ENCODE measurements around the gene FAM98B. TPM values are rescaled to one million over a fixed set of nuclear protein-coding genes. Genes with fewer than 3 reads are reported as not detected.

The FAM98B gene
- total RNA-seq: 6.3 TPM
- 15.4 TPM for polyA plus RNA-seq
- long read RNA-seq, donor 1: 0 reads
- long read RNA-seq, donor 2: 0 reads
- long read RNA-seq, donor 3, full-length matches to known transcripts: 10 of 43 reads
- long read RNA-seq, donor 3, partial matches to known transcripts: 26 of 43 reads
- long read RNA-seq, donor 3, other reads (novel, unspliced or antisense): 7 of 43 reads
- long read RNA-seq, donor 4, full-length matches to known transcripts: 3 of 8 reads
- long read RNA-seq, donor 4, partial matches to known transcripts: 5 of 8 reads
- long read RNA-seq, donor 4, other reads (novel, unspliced or antisense): 0 of 8 reads
- long read RNA-seq, donor 5, full-length matches to known transcripts: 5 of 18 reads
- long read RNA-seq, donor 5, partial matches to known transcripts: 13 of 18 reads
- long read RNA-seq, donor 5, other reads (novel, unspliced or antisense): 0 of 18 reads
- long read RNA-seq, donor 6, full-length matches to known transcripts: 2 of 2 reads
- long read RNA-seq, donor 6, partial matches to known transcripts: 0 of 2 reads
- long read RNA-seq, donor 6, other reads (novel, unspliced or antisense): 0 of 2 reads
- long read RNA-seq, donor 7, full-length matches to known transcripts: 8 of 8 reads
- long read RNA-seq, donor 7, partial matches to known transcripts: 0 of 8 reads
- long read RNA-seq, donor 7, other reads (novel, unspliced or antisense): 0 of 8 reads
- long read RNA-seq, donor 8, full-length matches to known transcripts: 1 of 1 reads
- long read RNA-seq, donor 8, partial matches to known transcripts: 0 of 1 reads
- long read RNA-seq, donor 8, other reads (novel, unspliced or antisense): 0 of 1 reads
- long read RNA-seq, donor 9, full-length matches to known transcripts: 1 of 16 reads
- long read RNA-seq, donor 9, partial matches to known transcripts: 15 of 16 reads
- long read RNA-seq, donor 9, other reads (novel, unspliced or antisense): 0 of 16 reads
- long read RNA-seq, donor 10, full-length matches to known transcripts: 5 of 5 reads
- long read RNA-seq, donor 10, partial matches to known transcripts: 0 of 5 reads
- long read RNA-seq, donor 10, other reads (novel, unspliced or antisense): 0 of 5 reads

DNA sequence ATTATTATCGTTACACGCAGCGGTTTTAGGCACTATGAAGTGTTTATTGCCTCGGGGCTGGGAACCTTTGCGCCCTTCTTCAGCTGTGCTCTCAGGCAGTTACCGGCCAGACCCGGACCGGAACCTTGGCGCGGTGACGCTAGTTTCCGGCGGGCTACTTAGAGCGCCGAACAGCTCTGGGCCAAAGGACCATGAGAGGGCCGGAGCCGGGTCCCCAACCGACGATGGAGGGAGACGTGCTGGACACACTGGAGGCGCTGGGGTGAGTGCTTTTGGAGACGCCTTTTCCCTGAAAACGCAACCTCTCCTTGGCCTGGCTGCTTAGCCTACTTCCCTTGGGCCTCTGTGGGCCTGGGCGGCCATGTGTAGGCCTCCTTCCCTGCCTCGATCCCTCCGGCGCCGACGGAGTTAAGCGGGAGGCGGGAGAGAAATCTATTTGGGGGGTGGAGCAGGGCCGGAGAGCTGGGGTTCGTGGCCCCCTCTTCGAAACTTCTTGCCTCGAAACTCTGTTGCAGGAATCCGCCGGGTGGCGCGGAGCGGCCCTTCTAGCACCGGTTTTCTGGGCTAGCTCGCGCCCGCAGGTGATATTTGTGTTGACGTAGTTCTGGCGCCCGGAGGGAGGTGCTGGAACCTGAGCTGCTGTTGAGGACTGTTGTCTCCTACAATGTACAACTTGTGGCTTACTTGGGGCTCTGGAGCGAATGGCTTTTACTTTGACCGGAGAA, at the start of gene FAM98B:
Gene FAM98B (plus strand): TSS at position 157 of the 725 bp plus-strand sequence. CDS start 35 bp downstream, at position 192.
- peak; percentile 67 to 94 (median 83) for DNase-seq (ENCODE audit: low read depth in 6 of 9, low spot score in 9 of 9)
- under 1% methylated on average over 49 of the region's 49 CpGs for WGBS

DNA sequence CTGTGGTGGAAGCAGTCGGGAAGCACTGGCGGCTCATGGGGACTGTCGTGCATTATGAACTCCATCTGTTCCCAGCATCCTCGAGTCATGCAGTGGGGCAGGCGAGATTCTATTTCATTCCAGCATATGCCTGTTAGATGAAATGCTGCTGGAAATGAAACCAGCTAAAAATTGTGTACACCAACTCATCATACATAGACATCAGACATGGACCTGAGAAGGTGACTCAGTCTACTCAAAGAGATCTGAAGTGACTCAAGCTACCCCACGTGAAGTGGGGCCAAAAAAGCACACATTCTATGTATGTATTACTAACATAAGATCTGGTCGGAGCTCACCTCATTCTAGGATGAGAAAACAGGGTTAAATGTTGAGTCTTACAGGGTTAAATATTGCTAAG, 47.5 kb upstream of the FAM98B start:
- Histone ChIP-seq H3K4me1 (ENCODE audit: control insufficient read depth in 2 of 2, insufficient read depth in 2 of 2, low read length in 2 of 2) (no peaks in the 10 kb centered on the region), H3K27ac (ENCODE audit: low read depth in 1 of 2, low read length in 1 of 2) (no peak overlapping the region), H3K4me3 (ENCODE audit: low read length in 2 of 2) (no peak overlapping the region), H3K36me3 (ENCODE audit: control insufficient read depth in 2 of 2, insufficient read depth in 2 of 2, low read length in 1 of 2) (no peaks in the 10 kb centered on the region), H3K9me3 (ENCODE audit: control insufficient read depth in 2 of 2, insufficient read depth in 1 of 2, low read length in 1 of 2) (no peaks in the 10 kb centered on the region), H3K27me3 (ENCODE audit: control insufficient read depth in 2 of 2, insufficient read depth in 1 of 2, low read length in 1 of 2) (no peaks in the 10 kb centered on the region)
- no peak for DNase-seq (ENCODE audit: low read depth in 6 of 9, low spot score in 9 of 9)
- WGBS: 93% methylated on average over 7 of the region's 7 CpGs

More for the DNA sequence above, at the start of gene FAM98B:
- Histone ChIP-seq H3K4me3 (ENCODE audit: low read length in 2 of 2) (peak within 1 kb of the TSS; percentile 93 to 98), H3K27me3 (ENCODE audit: control insufficient read depth in 2 of 2, insufficient read depth in 1 of 2, low read length in 1 of 2) (no peaks in the 10 kb centered on the region), H3K4me1 (ENCODE audit: control insufficient read depth in 2 of 2, insufficient read depth in 2 of 2, low read length in 2 of 2) (peaks cover 6 to 7% of the 10 kb centered on the region in 2 donors), H3K9me3 (ENCODE audit: control insufficient read depth in 2 of 2, insufficient read depth in 1 of 2, low read length in 1 of 2) (no peaks in the 10 kb centered on the region), H3K36me3 (ENCODE audit: control insufficient read depth in 2 of 2, insufficient read depth in 2 of 2, low read length in 1 of 2) (peaks cover 3 to 8% of the 10 kb centered on the region in 2 donors), H3K27ac (ENCODE audit: low read depth in 1 of 2, low read length in 1 of 2) (peak within 1 kb of the TSS; percentile 80 to 87)

GRCh38 chr15:38408576-38408975, 45.4 kb upstream of the FAM98B start:
- Histone ChIP-seq H3K4me3 (ENCODE audit: low read length in 2 of 2) (no peak overlapping the region), H3K36me3 (ENCODE audit: control insufficient read depth in 2 of 2, insufficient read depth in 2 of 2, low read length in 1 of 2) (no peaks in the 10 kb centered on the region), H3K9me3 (ENCODE audit: control insufficient read depth in 2 of 2, insufficient read depth in 1 of 2, low read length in 1 of 2) (no peaks in the 10 kb centered on the region), H3K27me3 (ENCODE audit: control insufficient read depth in 2 of 2, insufficient read depth in 1 of 2, low read length in 1 of 2) (no peaks in the 10 kb centered on the region), H3K27ac (ENCODE audit: low read depth in 1 of 2, low read length in 1 of 2) (no peak overlapping the region), H3K4me1 (ENCODE audit: control insufficient read depth in 2 of 2, insufficient read depth in 2 of 2, low read length in 2 of 2) (no peaks in the 10 kb centered on the region)
- DNase-seq (ENCODE audit: low read depth in 6 of 9, low spot score in 9 of 9): no peak
- 97% methylated on average over 4 of the region's 4 CpGs for WGBS

GRCh38 chr15:38411902-38412301, 42.0 kb upstream of the FAM98B start:
- H3K4me1 ChIP-seq (ENCODE audit: control insufficient read depth in 2 of 2, insufficient read depth in 2 of 2, low read length in 2 of 2): no peaks in the 10 kb centered on the region
- no peaks in the 10 kb centered on the region for H3K36me3 ChIP-seq (ENCODE audit: control insufficient read depth in 2 of 2, insufficient read depth in 2 of 2, low read length in 1 of 2)
- H3K4me3 ChIP-seq (ENCODE audit: low read length in 2 of 2): no peak overlapping the region
- no peaks in the 10 kb centered on the region for H3K27me3 ChIP-seq (ENCODE audit: control insufficient read depth in 2 of 2, insufficient read depth in 1 of 2, low read length in 1 of 2)
- H3K9me3 ChIP-seq (ENCODE audit: control insufficient read depth in 2 of 2, insufficient read depth in 1 of 2, low read length in 1 of 2): no peaks in the 10 kb centered on the region
- H3K27ac ChIP-seq (ENCODE audit: low read depth in 1 of 2, low read length in 1 of 2): no peak overlapping the region
- WGBS: 28% methylated on average over 3 of the region's 3 CpGs
- DNase-seq (ENCODE audit: low read depth in 6 of 9, low spot score in 9 of 9): no peak

DNA sequence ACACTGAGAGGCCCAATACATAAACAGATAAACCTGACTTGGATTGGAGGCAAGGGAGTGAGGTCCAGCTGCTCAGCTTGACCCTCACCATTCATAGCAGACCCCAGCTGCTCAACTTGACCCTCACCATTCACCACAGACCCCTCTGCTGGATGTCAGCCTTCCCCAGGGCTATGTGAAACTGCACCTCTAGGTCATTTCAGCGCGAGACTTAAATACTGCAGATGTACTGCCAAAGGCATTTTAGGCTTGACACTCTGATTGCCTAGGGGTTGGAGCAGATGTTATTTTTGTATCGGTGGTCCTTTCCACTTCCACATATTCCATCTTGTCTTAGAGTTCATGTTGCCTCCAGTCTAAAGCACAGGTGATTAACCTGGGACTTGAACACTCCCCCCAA, 41.5 kb upstream of the FAM98B start:
- no peak overlapping the region for H3K27ac ChIP-seq (ENCODE audit: low read depth in 1 of 2, low read length in 1 of 2)
- no peaks in the 10 kb centered on the region for H3K4me1 ChIP-seq (ENCODE audit: control insufficient read depth in 2 of 2, insufficient read depth in 2 of 2, low read length in 2 of 2)
- no peaks in the 10 kb centered on the region for H3K36me3 ChIP-seq (ENCODE audit: control insufficient read depth in 2 of 2, insufficient read depth in 2 of 2, low read length in 1 of 2)
- peaks cover 0 to 1% of the 10 kb centered on the region in 2 donors for H3K27me3 ChIP-seq (ENCODE audit: control insufficient read depth in 2 of 2, insufficient read depth in 1 of 2, low read length in 1 of 2)
- no peak overlapping the region for H3K4me3 ChIP-seq (ENCODE audit: low read length in 2 of 2)
- WGBS: 91% methylated on average over 3 of the region's 3 CpGs
- no peak for DNase-seq (ENCODE audit: low read depth in 6 of 9, low spot score in 9 of 9)
- no peaks in the 10 kb centered on the region for H3K9me3 ChIP-seq (ENCODE audit: control insufficient read depth in 2 of 2, insufficient read depth in 1 of 2, low read length in 1 of 2)

DNA sequence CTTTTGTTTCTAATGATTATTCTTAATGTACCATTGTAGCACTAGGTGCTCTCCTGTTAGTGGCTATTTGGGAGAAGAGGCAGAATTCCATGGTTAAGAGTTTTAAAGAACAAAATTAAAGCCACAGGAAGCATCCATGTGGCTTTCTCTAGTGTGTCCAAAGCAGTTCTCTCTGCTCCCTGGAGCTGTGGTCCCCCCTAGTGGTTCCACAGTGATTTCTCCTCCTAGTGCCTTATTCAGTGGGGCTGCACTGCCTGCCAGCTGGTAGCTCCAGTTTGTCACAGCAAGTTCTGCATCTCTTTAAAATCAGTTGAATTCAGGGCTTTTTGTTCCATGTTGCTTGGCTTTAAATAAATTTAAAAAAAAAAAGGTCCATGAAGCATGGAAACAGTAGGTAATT, 39.6 kb upstream of the FAM98B start:
- H3K9me3 ChIP-seq (ENCODE audit: control insufficient read depth in 2 of 2, insufficient read depth in 1 of 2, low read length in 1 of 2): no peaks in the 10 kb centered on the region
- no peak overlapping the region for H3K4me3 ChIP-seq (ENCODE audit: low read length in 2 of 2)
- no peaks in the 10 kb centered on the region for H3K36me3 ChIP-seq (ENCODE audit: control insufficient read depth in 2 of 2, insufficient read depth in 2 of 2, low read length in 1 of 2)
- H3K27me3 ChIP-seq (ENCODE audit: control insufficient read depth in 2 of 2, insufficient read depth in 1 of 2, low read length in 1 of 2): peaks cover 0 to 2% of the 10 kb centered on the region in 2 donors
- no peaks in the 10 kb centered on the region for H3K4me1 ChIP-seq (ENCODE audit: control insufficient read depth in 2 of 2, insufficient read depth in 2 of 2, low read length in 2 of 2)
- no peak overlapping the region for H3K27ac ChIP-seq (ENCODE audit: low read depth in 1 of 2, low read length in 1 of 2)
- DNase-seq (ENCODE audit: low read depth in 6 of 9, low spot score in 9 of 9): peak in 2 of 9 donors; percentile 9 to 18

DNA sequence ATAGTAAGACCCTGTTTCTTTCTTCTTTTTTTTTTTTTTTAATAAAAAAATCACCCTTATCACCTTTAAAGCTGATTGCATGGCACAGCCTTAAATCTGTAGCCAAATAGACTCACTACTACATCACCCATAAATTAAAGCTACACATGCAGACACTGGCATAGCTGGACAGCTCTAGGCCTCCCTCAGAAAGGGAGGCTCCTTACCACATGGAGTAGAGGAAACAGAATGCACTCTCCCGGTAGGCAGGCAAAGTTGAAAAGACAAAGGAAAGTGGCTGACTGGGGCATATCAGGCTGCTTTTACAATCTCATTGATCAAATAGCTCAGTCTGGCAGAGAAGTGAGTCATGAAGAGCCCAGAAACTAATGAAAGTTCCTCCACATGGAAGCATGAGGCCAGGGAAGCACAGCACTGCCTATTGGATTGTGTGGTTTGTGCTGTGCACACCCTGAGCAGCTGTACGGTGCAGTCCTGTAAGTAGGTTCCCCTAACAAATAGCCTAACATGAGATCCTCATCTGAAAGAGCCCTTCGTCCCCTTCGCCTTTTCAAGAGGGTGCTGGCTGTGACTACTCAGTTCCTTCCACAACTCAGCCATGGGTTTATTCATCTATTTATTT, 32.7 kb upstream of the FAM98B start:
- Histone ChIP-seq H3K27me3 (ENCODE audit: control insufficient read depth in 2 of 2, insufficient read depth in 1 of 2, low read length in 1 of 2) (peaks cover 0 to 2% of the 10 kb centered on the region in 2 donors), H3K36me3 (ENCODE audit: control insufficient read depth in 2 of 2, insufficient read depth in 2 of 2, low read length in 1 of 2) (no peaks in the 10 kb centered on the region), H3K4me1 (ENCODE audit: control insufficient read depth in 2 of 2, insufficient read depth in 2 of 2, low read length in 2 of 2) (no peaks in the 10 kb centered on the region), H3K27ac (ENCODE audit: low read depth in 1 of 2, low read length in 1 of 2) (no peak overlapping the region), H3K9me3 (ENCODE audit: control insufficient read depth in 2 of 2, insufficient read depth in 1 of 2, low read length in 1 of 2) (no peaks in the 10 kb centered on the region), H3K4me3 (ENCODE audit: low read length in 2 of 2) (no peak overlapping the region)
- 75% methylated on average over 4 of the region's 4 CpGs for WGBS
- DNase-seq (ENCODE audit: low read depth in 6 of 9, low spot score in 9 of 9): no peak

DNA sequence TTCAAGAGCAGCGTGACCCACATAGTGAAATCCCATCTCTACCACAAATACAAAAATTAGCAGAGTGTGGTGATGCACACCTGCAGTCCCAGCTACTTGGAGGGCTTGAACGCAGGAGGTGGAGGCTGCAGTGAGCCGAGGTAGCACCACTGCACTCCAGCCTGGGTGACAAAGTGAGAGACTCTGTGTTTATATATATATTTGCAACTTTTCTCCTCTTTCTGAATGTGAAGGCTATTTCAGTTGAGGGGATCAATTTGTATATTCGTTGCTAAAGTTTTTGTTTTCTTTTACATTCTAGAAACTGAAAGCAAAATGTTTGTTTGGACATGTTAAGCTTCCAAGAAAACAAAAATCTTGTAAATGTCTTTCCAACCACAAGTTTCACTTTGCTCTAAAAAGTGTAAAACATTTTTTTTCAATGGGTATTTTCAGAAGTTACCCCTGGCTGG, 29.8 kb upstream of the FAM98B start:
- no peak for DNase-seq (ENCODE audit: low read depth in 6 of 9, low spot score in 9 of 9)
- H3K27me3 ChIP-seq (ENCODE audit: control insufficient read depth in 2 of 2, insufficient read depth in 1 of 2, low read length in 1 of 2): no peaks in the 10 kb centered on the region
- 93% methylated on average over 4 of the region's 4 CpGs for WGBS
- no peaks in the 10 kb centered on the region for H3K4me1 ChIP-seq (ENCODE audit: control insufficient read depth in 2 of 2, insufficient read depth in 2 of 2, low read length in 2 of 2)
- no peaks in the 10 kb centered on the region for H3K36me3 ChIP-seq (ENCODE audit: control insufficient read depth in 2 of 2, insufficient read depth in 2 of 2, low read length in 1 of 2)
- H3K4me3 ChIP-seq (ENCODE audit: low read length in 2 of 2): no peak overlapping the region
- H3K27ac ChIP-seq (ENCODE audit: low read depth in 1 of 2, low read length in 1 of 2): no peak overlapping the region
- no peaks in the 10 kb centered on the region for H3K9me3 ChIP-seq (ENCODE audit: control insufficient read depth in 2 of 2, insufficient read depth in 1 of 2, low read length in 1 of 2)

Data from thymus (tissue), 14 donors.